NCI-H748 treated with DMSO at 0.1 percent for 48 hours (cell line): ENCODE data around the gene CCNC.

Experiments
- DNase-seq: peaks from one replicate; lab custom pipeline; 2025; lab: John Stamatoyannopoulos, UW

Gene CCNC

GRCh38 chr6:99547526-99547925, 20.9 kb downstream of the CCNC start:
- no peak for DNase-seq

GRCh38 chr6:99545442-99545841, 23.0 kb downstream of the CCNC start:
- no peak for DNase-seq

- no peak for DNase-seq
Measured at GRCh38 chr6:99543968-99544367, 24.5 kb downstream of the CCNC start.

GRCh38 chr6:99530627-99531026, 37.8 kb downstream of the CCNC start:
- DNase-seq = no peak

- DNase-seq = no peak
Measured at GRCh38 chr6:99522531-99522930, 45.9 kb downstream of the CCNC start.

- DNase-seq = no peak
Measured at GRCh38 chr6:99521633-99522151, 46.8 kb downstream of the CCNC start.

GRCh38 chr6:99520855-99521632, 47.4 kb downstream of the CCNC start:
- DNase-seq = peak; percentile 76

GRCh38 chr6:99519446-99519845, 49.0 kb downstream of the CCNC start:
- DNase-seq = no peak

- no peak for DNase-seq
Measured at GRCh38 chr6:99514089-99514488, 54.4 kb downstream of the CCNC start.

GRCh38 chr6:99512033-99512432, 56.4 kb downstream of the CCNC start:
- DNase-seq = no peak

GRCh38 chr6:99507648-99508047, 60.8 kb downstream of the CCNC start:
- no peak for DNase-seq

- DNase-seq = no peak
Measured at GRCh38 chr6:99501762-99502161, 66.7 kb downstream of the CCNC start.

GRCh38 chr6:99498421-99498820, 70.0 kb downstream of the CCNC start:
- no peak for DNase-seq

- DNase-seq = no peak
Measured at GRCh38 chr6:99495466-99495865, 73.0 kb downstream of the CCNC start.
